Stimulated activated CD8-positive, alpha-beta memory T cell treated with anti-CD3 and anti-CD28 coated beads, Interleukin-7, amount 100 ng/mL, for 24 hours (primary cell): ENCODE results near the gene NUDT3.
"Not testable (repeated sequence)": the region's sequence is repeated elsewhere in the genome, so short reads cannot be mapped to it uniquely, and the experiment has no call there.

Experiments
- DNase-seq: peaks from one replicate; pipeline ENCODE4 v3.0.0-alpha.2; 2020; ENCODE audit warnings: low read depth

NUDT3 gene

DNA sequence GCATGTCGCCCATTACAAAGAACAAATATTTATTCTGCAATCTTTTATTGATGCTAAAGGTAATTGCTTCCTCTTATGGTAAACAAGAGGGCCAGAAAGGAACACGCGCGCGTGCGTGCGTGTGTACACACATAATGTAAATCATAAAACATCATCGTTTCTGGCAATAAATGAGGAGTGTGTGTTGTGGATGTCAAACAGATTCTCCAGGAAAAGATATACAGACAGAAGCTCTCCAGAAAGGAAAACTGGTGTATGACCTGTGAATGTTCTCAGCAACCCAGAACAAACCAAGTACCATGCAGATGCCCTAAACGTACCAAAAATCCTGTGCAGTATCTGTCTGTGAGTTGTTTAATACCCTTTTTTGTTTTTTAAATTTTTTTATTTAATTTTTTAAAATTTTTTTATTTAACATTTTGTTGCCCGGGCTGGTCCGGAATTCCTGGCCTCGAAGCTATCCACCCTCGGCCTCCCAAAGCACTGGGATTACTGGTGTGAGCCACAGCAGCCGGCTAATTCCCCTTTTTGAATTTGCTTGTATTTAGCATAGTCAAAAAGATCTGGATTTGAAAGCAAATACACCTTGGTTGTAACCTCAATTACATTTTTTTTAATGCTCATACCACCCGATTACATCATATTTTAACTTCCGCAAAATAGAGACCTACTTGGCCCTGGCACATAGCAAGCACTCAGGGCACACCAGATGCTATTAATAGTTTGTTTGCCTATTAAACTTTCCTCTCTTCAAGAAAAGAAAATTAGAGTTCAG lies 909 bp upstream of the NUDT3 start:
- no peak for DNase-seq

- DNase-seq: peak; percentile 33
These were observed 528 bp downstream of the NUDT3 start for GRCh38 chr6:34391786-34392496.

- no peak for DNase-seq
These were observed 1.0 kb downstream of the NUDT3 start for GRCh38 chr6:34391473-34391785.

GRCh38 chr6:34390531-34391472 lies 1.7 kb downstream of the NUDT3 start:
- DNase-seq: no peak

DNA sequence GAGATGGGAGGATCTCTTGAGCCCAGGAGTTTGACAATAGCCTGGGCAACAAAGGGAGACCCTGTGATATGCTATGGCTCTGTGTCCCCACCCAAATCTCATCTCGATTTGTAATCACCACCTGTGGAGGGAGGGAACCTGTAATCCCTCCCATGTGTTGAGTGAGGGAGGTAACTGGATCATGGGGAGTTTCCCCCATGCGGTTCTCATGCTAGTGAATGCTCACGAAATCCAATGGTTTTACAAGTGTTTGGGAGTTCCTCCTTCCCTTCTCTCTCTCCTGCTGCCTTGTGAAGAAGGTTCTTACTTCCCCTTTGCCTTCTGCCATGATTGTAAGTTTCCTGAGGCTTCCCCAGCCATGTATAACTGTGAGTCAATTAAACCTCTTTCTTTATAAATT lies 3.4 kb downstream of the NUDT3 start:
- DNase-seq: no peak

DNA sequence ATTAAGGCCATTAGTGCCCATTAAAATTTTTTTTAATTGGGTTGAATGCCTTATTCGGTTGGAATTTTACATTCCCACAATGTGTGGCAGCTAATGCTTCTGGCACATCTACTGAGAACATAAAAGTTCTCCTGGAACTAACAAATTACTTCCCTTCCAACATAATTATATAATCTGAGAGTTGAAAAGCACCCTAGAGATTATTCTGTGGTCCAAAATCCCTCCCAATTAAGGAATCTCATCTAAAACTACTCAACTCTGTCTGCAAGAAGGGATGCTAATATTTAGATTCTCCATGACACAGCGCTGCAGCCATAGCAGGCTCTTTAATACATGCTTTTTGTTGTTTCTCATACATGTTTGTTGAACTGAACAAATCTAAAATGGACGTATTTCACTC lies 4.0 kb downstream of the NUDT3 start:
- DNase-seq: no peak

DNA sequence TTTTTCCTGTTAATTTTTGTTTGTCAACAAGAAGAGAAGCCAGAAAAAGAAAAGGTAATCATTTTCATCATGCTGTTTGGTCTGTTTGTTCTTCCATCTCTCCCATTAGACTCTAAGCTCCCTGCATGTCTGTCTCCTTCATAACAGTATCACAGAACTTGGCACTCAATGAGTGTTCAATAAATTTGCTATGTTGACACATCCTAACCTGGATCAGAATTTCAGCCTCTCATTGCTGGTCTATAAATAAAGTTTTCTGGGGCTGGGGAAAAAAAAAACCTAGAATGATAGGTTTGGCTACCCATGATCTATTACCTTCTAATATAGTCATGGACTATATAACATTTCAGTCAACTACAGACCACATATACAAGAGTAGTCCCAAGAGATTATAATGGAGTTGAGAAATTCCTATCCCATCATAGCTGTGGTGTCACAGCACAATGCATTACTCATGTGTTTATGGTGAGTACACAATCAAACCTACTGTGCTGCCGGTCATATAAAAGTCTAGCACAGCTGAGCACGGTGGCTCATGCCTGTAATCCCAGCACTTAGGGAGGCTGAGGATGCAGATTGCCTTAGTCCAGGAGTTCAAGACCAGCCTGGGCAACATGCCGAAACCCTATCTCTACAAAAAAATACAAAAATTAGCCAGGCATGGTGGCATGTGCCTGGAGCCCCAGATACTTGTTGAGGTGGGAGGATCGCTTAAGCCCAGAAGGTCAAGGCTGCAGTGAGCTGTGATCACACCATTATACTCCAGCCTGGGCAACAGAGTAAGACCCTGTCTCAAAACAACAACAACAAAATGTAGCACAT lies 5.9 kb downstream of the NUDT3 start:
- DNase-seq: no peak

DNA sequence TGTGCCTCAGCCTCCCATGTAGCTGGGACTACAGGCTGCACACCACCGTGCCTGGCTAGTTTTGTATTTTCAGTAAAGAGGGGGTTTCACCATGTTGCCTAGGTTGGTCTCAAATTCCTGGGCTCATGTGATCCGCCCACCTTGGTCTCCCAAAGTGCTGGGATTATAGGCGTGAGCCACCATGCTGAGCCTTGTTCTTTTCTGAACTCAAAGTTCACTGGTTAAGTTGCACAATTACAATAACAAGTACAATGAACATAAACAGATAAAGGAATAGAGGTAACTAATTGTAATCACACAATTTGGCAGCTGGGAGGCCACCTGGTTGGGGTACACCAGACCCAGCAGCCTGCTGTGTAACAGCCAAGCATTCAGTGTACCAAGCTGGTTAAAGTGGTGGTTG lies 6.7 kb downstream of the NUDT3 start:
- no peak for DNase-seq

DNA sequence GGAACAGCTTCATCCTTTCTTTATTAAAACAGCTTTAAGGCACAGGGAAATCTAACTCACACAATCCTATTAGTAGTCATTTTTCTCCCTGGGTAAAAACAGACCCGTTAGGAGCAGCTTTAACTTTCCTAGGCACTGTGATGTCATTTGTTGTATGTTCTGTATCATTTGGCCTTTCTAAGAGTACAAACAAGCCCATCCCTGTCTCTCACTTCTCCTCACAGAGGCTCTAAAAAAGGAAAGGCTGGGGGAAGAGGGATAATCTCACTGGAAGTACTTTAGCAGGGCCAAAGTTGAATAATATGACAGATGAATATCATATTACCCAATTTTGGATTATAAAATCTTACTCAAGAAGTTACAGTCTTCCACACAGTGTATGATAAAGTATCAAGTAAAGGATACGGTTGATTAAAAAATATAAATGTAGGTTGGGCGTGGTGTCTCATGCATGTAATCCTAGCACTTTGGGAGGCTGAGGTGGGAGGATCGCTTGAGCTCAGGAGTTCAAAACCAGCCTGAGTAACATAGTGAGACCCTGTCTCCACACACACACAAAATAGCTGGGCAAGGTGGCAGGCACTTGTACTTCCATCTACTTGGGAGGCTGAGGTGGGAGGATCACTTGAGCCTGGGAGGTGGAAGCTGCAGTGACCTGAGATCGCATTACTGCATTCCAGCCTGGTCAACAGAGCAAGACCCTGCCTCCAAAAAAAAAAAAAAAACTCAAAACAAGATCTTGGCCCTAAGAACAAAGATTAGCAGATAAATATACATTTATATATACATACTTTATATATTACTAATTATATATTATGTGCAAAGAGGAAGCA lies 7.9 kb downstream of the NUDT3 start:
- DNase-seq: no peak

GRCh38 chr6:34383656-34384320 lies 8.7 kb downstream of the NUDT3 start:
- no peak for DNase-seq

DNA sequence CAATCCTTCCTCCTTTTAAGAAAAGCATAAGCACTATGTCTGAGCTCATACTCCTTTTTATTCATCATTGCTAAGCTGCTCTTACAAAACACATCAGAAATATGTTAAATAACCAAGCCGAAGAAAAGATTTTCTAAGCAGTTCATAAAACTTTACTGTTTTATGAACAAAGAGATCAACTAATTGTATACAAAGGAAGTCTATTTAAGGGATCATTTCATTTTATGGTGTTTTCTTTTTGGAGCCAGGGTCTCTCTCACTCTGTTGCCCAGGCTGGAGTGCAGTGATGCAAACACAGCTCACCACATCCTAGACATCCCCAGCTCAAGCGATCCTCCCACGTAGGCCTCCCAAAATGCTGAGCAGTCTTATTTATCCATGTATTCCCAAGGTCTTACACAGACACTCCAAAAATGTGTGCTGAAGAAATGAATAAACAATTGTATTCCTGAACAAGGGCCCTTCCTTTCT lies 9.3 kb downstream of the NUDT3 start:
- DNase-seq: no peak

- no peak for DNase-seq
These were observed 11.4 kb downstream of the NUDT3 start for GRCh38 chr6:34381081-34381480.

GRCh38 chr6:34378470-34378869 lies 14.0 kb downstream of the NUDT3 start:
- no peak for DNase-seq

DNA sequence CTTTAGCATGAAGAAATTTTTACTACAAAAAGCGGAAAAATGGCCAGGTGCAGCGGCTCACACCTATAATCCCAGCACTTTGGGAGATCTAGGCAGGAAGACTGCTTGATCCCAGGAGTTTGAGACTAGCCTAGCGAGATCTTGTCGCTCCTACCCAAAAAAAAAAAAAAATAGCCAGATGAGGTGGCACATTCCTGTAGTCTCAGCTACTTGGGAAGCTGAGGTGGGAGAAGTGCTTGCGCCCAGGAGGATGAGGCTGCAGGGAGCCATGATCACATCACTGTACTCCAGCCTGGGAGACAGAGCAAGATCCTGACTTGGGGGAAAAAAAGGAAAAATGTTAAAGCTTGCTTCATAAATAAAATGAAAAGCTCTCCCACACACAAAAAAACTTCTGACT lies 14.5 kb downstream of the NUDT3 start:
- no peak for DNase-seq

DNA sequence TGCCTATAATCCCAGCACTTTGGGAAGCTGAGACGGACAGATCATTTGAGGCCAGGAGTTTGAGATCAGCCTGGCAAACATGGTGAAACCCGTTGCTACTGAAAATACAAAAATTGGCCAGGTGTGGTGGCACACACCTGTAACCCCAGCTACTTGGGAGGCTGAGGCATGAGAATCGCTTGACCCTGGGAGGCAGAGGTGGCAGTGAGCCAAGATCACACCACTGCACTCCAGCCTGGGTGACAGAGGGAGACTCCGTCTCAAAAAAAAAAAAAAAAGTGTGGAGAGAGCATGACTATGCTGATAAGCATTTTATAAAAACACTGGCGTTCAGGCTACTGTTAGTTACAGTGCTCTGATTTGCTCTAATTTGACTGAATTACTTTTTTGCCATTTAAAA lies 14.9 kb downstream of the NUDT3 start:
- DNase-seq: not testable (repeated sequence)

GRCh38 chr6:34375833-34376232 lies 16.6 kb downstream of the NUDT3 start:
- no peak for DNase-seq

GRCh38 chr6:34374508-34374907 lies 18.0 kb downstream of the NUDT3 start:
- no peak for DNase-seq

DNA sequence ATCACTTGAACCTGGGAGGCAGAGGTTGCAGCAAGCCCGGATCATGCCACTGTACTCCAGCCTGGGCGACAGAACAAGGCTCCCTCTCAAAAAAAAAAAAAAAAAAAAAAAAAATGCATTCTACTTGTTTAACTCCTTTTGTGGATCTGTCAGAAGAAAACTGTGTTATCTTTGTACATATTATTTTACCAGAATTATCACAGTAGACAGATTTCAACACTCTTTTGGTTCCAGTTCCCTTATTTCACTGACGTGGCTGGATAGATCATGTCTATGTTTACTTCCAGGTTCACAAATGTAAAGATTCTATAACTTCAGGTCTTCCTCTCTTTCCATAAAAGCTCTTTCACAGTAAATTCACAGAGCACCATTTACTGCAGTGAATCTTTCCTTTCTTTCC lies 18.4 kb downstream of the NUDT3 start:
- DNase-seq: no peak

DNA sequence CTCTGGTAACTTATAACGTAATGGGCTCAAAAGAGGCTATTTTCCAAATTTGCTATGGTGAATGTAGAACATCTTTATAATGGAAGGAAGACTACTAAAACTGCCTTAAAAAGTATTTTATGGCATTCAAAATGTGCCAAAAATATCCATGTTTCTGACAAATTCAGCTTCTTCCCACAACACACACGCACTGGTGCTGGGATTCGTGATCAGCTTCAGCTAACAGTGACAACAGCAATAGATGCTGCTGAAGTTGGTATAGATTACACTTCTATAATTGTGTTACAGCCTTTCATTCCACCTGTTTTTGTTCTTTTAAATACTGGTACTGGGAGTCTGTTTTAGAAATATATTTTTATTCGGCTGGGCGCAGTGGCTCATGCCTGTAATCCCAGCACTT lies 19.0 kb downstream of the NUDT3 start:
- no peak for DNase-seq

DNA sequence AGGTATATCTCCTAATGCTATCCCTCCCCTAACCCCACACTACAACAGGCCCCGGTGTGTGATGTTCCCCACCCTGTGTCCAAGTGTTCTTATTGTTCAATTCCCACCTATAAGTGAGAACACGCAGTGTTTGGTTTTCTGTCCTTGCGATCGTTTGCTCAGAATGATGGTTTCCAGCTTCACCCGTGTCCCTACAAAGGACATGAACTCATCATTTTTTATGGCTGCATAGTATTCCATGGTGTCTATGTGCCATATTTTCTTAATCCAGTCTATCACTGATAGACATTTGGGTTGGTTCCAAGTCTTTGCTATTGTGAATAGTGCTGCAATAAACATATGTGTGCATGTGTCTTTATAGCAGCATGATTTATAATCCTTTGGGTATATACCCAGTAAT lies 20.6 kb downstream of the NUDT3 start:
- not testable (repeated sequence) for DNase-seq
